ENCODE data around the gene PITHD1.

DNA sequence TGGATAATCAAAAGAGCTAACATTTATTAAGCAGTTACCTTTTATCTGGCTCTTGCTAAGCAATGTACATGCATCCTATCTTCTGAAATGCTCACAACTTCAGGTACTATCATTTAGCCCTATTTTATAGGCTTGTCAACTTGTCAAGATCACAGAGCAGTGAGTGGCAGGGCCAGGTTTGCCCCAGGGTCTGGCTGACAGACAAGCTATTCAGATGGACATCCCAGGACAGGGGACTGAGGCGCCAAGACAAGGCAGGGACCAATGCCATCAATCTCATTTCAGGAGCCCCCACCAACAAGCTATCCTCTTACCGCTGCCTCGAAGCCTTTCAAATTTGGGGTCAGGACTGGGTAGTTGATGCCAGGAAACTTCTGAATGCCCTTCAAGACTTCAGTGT, 38.1 kb downstream of the PITHD1 start:
- TF ChIP-seq CTCF (IDR thresholded peaks at IDR 0.05) (no peak), POLR2A (IDR thresholded peaks at IDR 0.05; ENCODE audit: low read depth) (no peak)

Measured in esophagus muscularis mucosa (tissue), 3 donors.